Stimulated activated CD4-positive, alpha-beta T cell treated with anti-CD3 and anti-CD28 coated beads, Interleukin-15, amount 100 ng/mL, for 1 hour (primary cell): ENCODE results near the gene RNF169.
A peak's percentile ranks its signal among the peaks of the same experiment; 100 is the strongest.
"Not testable (repeated sequence)": the region's sequence is repeated elsewhere in the genome, so short reads cannot be mapped to it uniquely, and the experiment has no call there.

ENCODE experiments used
- DNase-seq, 2 donors: peaks; one replicate each; pipeline ENCODE4 v3.0.0-alpha.2; 2020; ENCODE audit warnings: low read depth in 1 of 2, low spot score in 1 of 2

Gene RNF169

GRCh38 chr11:74729397-74729796 is 19.3 kb upstream of the RNF169 start:
- no peak for DNase-seq

GRCh38 chr11:74730571-74731260 is 17.9 kb upstream of the RNF169 start:
- no peak for DNase-seq

- DNase-seq, result no peak
These were observed 17.2 kb upstream of the RNF169 start, which contains the start of gene CHRDL2 for GRCh38 chr11:74731301-74732094. Gene CHRDL2 (minus strand): TSS chr11:74731426. CDS start chr11:74730888, 538 bp downstream.

GRCh38 chr11:74734559-74734925 is 14.1 kb upstream of the RNF169 start:
- DNase-seq, result no peak

GRCh38 chr11:74735365-74735928 is 13.2 kb upstream of the RNF169 start:
- no peak for DNase-seq

- DNase-seq, result no peak
These were observed 12.6 kb upstream of the RNF169 start for GRCh38 chr11:74736031-74736430.

- no peak for DNase-seq
These were observed 8.9 kb upstream of the RNF169 start for GRCh38 chr11:74739546-74740270.

- no peak for DNase-seq
These were observed 6.6 kb upstream of the RNF169 start for GRCh38 chr11:74742070-74742469.

- no peak for DNase-seq
These were observed 5.0 kb upstream of the RNF169 start for GRCh38 chr11:74743640-74744039.

GRCh38 chr11:74744277-74744676 is 4.4 kb upstream of the RNF169 start:
- DNase-seq, result no peak

GRCh38 chr11:74746868-74747267 is 1.8 kb upstream of the RNF169 start:
- no peak for DNase-seq

- peak in 1 of 2 donors; percentile 32 for DNase-seq
These were observed 697 bp downstream of the RNF169 start for GRCh38 chr11:74749127-74749964.

- DNase-seq, result no peak
These were observed 1.3 kb downstream of the RNF169 start for GRCh38 chr11:74749965-74750296.

- DNase-seq, result not testable (repeated sequence)
These were observed 1.9 kb downstream of the RNF169 start for GRCh38 chr11:74750598-74750997.

- no peak for DNase-seq
These were observed 2.7 kb downstream of the RNF169 start for GRCh38 chr11:74751303-74751702.

- DNase-seq, result no peak
These were observed 6.0 kb downstream of the RNF169 start for GRCh38 chr11:74754507-74755252.

- DNase-seq, result no peak
These were observed 6.8 kb downstream of the RNF169 start for GRCh38 chr11:74755395-74755995.

GRCh38 chr11:74756571-74756970 is 7.9 kb downstream of the RNF169 start:
- DNase-seq, result no peak

GRCh38 chr11:74766905-74767304 is 18.3 kb downstream of the RNF169 start:
- DNase-seq, result no peak
